GM10847 (cell line): ENCODE measurements around the gene MAST3.

Experiments
- POLR2A ChIP-seq: IDR thresholded peaks from 2 replicates; pipeline ENCODE4 v1.6.1; 2011; ENCODE audit not compliant: insufficient read length; ENCODE audit errors: extremely low read depth

The MAST3 gene

GRCh38 chr19:18072335-18072734, 25.2 kb upstream of the MAST3 start:
- TF ChIP-seq POLR2A = no peak

GRCh38 chr19:18073197-18073596, 24.4 kb upstream of the MAST3 start:
- no peak for TF ChIP-seq POLR2A

- TF ChIP-seq POLR2A = no peak
These were observed 23.4 kb upstream of the MAST3 start for GRCh38 chr19:18074192-18074591.

GRCh38 chr19:18083929-18084684, 13.5 kb upstream of the MAST3 start:
- TF ChIP-seq POLR2A = no peak

- no peak for TF ChIP-seq POLR2A
These were observed 11.7 kb upstream of the MAST3 start for GRCh38 chr19:18085702-18086457.

GRCh38 chr19:18086590-18087138, 10.9 kb upstream of the MAST3 start, which contains the start of gene IL12RB1:
IL12RB1 (minus strand) TSS chr19:18086934; CDS start chr19:18086823, 111 bp downstream.
- peak; percentile 22 for TF ChIP-seq POLR2A

GRCh38 chr19:18089726-18090125, 7.9 kb upstream of the MAST3 start:
- TF ChIP-seq POLR2A = no peak

- TF ChIP-seq POLR2A = no peak
These were observed 6.9 kb upstream of the MAST3 start for GRCh38 chr19:18090545-18091216.

- TF ChIP-seq POLR2A = peak; percentile 36
These were observed 6.4 kb upstream of the MAST3 start for GRCh38 chr19:18091217-18091608.

GRCh38 chr19:18093439-18094161, 4.0 kb upstream of the MAST3 start:
- TF ChIP-seq POLR2A = no peak

GRCh38 chr19:18096258-18096657, 1.3 kb upstream of the MAST3 start:
- TF ChIP-seq POLR2A = no peak

GRCh38 chr19:18097993-18098890, 664 bp downstream of the MAST3 start:
- no peak for TF ChIP-seq POLR2A

- peak; percentile 88 for TF ChIP-seq POLR2A
These were observed 1.5 kb downstream of the MAST3 start for GRCh38 chr19:18098891-18099622.

GRCh38 chr19:18099623-18099995, 2.0 kb downstream of the MAST3 start:
- no peak for TF ChIP-seq POLR2A

GRCh38 chr19:18100710-18101109, 3.1 kb downstream of the MAST3 start:
- no peak for TF ChIP-seq POLR2A
